22Rv1 (cell line): ENCODE data around the gene KNDC1.

Experiments used
- CTCF ChIP-seq: fragments of 450-650 bp; IDR thresholded peaks from 2 replicates; pipeline ENCODE4 v1.5.1; 2017; ENCODE audit warnings: mild to moderate bottlenecking
- ZFX ChIP-seq: fragments of 450-650 bp; IDR thresholded peaks from 2 replicates; pipeline ENCODE4 v1.6.1; 2017; ENCODE audit warnings: antibody characterized with exemption, borderline replicate concordance

- TF ChIP-seq CTCF (no peak), ZFX (no peak)
Measured at GRCh38 chr10:133189726-133190125, 29.7 kb downstream of the KNDC1 start.
